DOHH2 (cell line): Measurements from ENCODE around the gene PGAM2.

Experiments
- CTCF ChIP-seq: fragments of 200-600 bp; sonication (generic); IDR thresholded peaks from one replicate; pipeline ENCODE4 v1.5.1; 2014; ENCODE audit warnings: antibody characterized with exemption, mild to moderate bottlenecking, low read depth, low read length; ENCODE audit not compliant: poor library complexity, severe bottlenecking
- EZH2phosphoT487 ChIP-seq: fragments of 200-600 bp; sonication (generic); IDR thresholded peaks from 2 replicates; pipeline ENCODE4 v1.6.1; 2017; ENCODE audit warnings: borderline replicate concordance, mild to moderate bottlenecking, antibody characterized with exemption, low read length, moderate library complexity, mixed read lengths

GRCh38 chr7:44043902-44044301, 21.5 kb downstream of the PGAM2 start:
- TF ChIP-seq CTCF (no peak), EZH2phosphoT487 (no peak)
